Psoas muscle (tissue), 8 donors: ENCODE measurements around the gene IPO4. TPM values are rescaled to one million over a fixed set of nuclear protein-coding genes. Genes with fewer than 3 reads are reported as not detected.

Source experiments
- ATAC-seq, 4 donors: fragments of 200-7000 bp; cut with Tn5 transposase; one replicate each; pipeline ENCODE4 v1.9.1; 2020; ENCODE audit warnings: moderate library complexity in 3 of 4, mild to moderate bottlenecking in 2 of 4
- DNase-seq, 2 donors: peaks; one replicate each; pipeline ENCODE4 v3.0.0-alpha.2; 2020
- H3K27ac ChIP-seq: fragments of 200-600 bp; one replicate; pipeline ENCODE4 v1.8.0; 2022
- H3K27me3 ChIP-seq, 3 donors: fragments of 200-600 bp in 1 of 3; one replicate each; pipeline versions ENCODE4 v1.6.1 to v1.8.0; 2013 to 2022; ENCODE audit warnings: low read length in 2 of 3, mild to moderate bottlenecking in 2 of 3, moderate library complexity in 1 of 3; ENCODE audit not compliant: insufficient read depth in 3 of 3
- H3K36me3 ChIP-seq, 2 donors: fragments of 200-600 bp in 1 of 2; one replicate each; pipeline versions ENCODE4 v1.6.1 to v1.8.0; 2013 to 2022; ENCODE audit warnings: low read depth in 1 of 2, mild to moderate bottlenecking in 1 of 2, moderate library complexity in 1 of 2; ENCODE audit not compliant: insufficient read depth in 1 of 2
- H3K4me1 ChIP-seq: fragments of 200-600 bp; one replicate; pipeline ENCODE4 v1.8.0; 2022
- H3K4me3 ChIP-seq: fragments of 200-600 bp; one replicate; pipeline ENCODE4 v1.8.0; 2022; ENCODE audit warnings: mild to moderate bottlenecking
- H3K9me3 ChIP-seq: fragments of 200-600 bp; one replicate; pipeline ENCODE4 v1.8.0; 2022
- WGBS, 3 donors: extraction: QIAGEN DNeasy Blood & Tissue Kit; methylation state at CpG; one replicate each; pipeline versions ENCODE4 v1.1.6 to v1.1.7; 2013; 5-methylcytosine and 5-hydroxymethylcytosine counted together
- intact Hi-C, 2 donors: fragments of 100-400 bp; cut with DNase I; formaldehyde crosslinking; loops; one replicate each; pipeline versions ENCODE4 v1.11.0 to v1.14.2; 2022
- polyA plus RNA-seq, 3 donors: library from polyadenylated mRNA; stranded (reverse); fragments of 200-250 nt; gene quantifications; one replicate each; pipeline ENCODE4 v1.2.3, GENCODE V29; 2013
- total RNA-seq, 4 donors: library from RNA; stranded (reverse); fragmentation: NEBNext Ultra II Directional in 2 of 4; extraction: Animal tissue kit (Norgen Biotek cat#: 25700) in 2 of 4; gene quantifications; one replicate each; pipeline versions ENCODE4 v1.2.1 to v1.2.4, GENCODE V29; 2021 to 2023
- TF ChIP-seq, protein P1 (sequence below): fragments of 200-600 bp; IDR thresholded peaks from one replicate; pipeline ENCODE4 v1.8.0; 2022; ENCODE audit warnings: antibody characterized with exemption
- donor health status: healthy with polysubstance abuse.
- donor health status: DM: no; HTN: no; CAD: no; lungs with moderate emphysema.
- donor health status: Bipolar disorder and iron deficiency.
- donor health status: healthy.
- donor health status: DM: yes; HTN: yes; CAD: no.
- donor health status: DM: no; HTN: no; CAD: no.
- donor health status: DM: no; HTN: no; CAD: no.
- donor health status: DM: yes; HTN: yes; CAD: no.

The IPO4 gene
- total and polyA plus RNA-seq, 7 donors = 28.8 to 99.7 (median 62.4) TPM

GRCh38 chr14:24156840-24157239, 31.8 kb downstream of the IPO4 start:
- TF ChIP-seq, protein P1, sequence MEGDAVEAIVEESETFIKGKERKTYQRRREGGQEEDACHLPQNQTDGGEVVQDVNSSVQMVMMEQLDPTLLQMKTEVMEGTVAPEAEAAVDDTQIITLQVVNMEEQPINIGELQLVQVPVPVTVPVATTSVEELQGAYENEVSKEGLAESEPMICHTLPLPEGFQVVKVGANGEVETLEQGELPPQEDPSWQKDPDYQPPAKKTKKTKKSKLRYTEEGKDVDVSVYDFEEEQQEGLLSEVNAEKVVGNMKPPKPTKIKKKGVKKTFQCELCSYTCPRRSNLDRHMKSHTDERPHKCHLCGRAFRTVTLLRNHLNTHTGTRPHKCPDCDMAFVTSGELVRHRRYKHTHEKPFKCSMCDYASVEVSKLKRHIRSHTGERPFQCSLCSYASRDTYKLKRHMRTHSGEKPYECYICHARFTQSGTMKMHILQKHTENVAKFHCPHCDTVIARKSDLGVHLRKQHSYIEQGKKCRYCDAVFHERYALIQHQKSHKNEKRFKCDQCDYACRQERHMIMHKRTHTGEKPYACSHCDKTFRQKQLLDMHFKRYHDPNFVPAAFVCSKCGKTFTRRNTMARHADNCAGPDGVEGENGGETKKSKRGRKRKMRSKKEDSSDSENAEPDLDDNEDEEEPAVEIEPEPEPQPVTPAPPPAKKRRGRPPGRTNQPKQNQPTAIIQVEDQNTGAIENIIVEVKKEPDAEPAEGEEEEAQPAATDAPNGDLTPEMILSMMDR = no peak
- H3K4me3 ChIP-seq = no peak overlapping the region
- no peak overlapping the region for H3K27ac ChIP-seq
- H3K27me3 ChIP-seq = no peaks in the 10 kb centered on the region
- DNase-seq (no peak), ATAC-seq (no peak)
- intact Hi-C loops = no loop called here
- peaks cover 12% of the 10 kb centered on the region for H3K4me1 ChIP-seq
- no peaks in the 10 kb centered on the region for H3K9me3 ChIP-seq
- H3K36me3 ChIP-seq = peaks cover 3 to 80% of the 10 kb centered on the region in 2 donors
- 89 to 93% (median 91%) methylated on average over 1 of the region's 1 CpG for WGBS, 3 donors

- Histone ChIP-seq H3K36me3 (peaks cover 3 to 89% of the 10 kb centered on the region in 2 donors), H3K4me3 (no peak overlapping the region), H3K4me1 (no peaks in the 10 kb centered on the region), H3K27me3 (no peaks in the 10 kb centered on the region), H3K27ac (no peak overlapping the region), H3K9me3 (no peaks in the 10 kb centered on the region)
- intact Hi-C loops = no loop called here
- 92 to 95% (median 94%) methylated on average over 10 of the region's 10 CpGs for WGBS, 3 donors
- DNase-seq = peak in 1 of 2 donors; percentile 44
- TF ChIP-seq, protein P1 = no peak
- ATAC-seq = no peak
These were observed 33.5 kb downstream of the IPO4 start for GRCh38 chr14:24155100-24155499.

GRCh38 chr14:24151404-24152080, 37.1 kb downstream of the IPO4 start:
- Histone ChIP-seq H3K27ac (no peak overlapping the region), H3K9me3 (no peaks in the 10 kb centered on the region), H3K27me3 (no peaks in the 10 kb centered on the region), H3K36me3 (peaks cover 3 to 80% of the 10 kb centered on the region in 2 donors), H3K4me1 (peaks cover 8% of the 10 kb centered on the region), H3K4me3 (no peak overlapping the region)
- TF ChIP-seq, protein P1 = no peak
- ATAC-seq = no peak
- DNase-seq = peak in 1 of 2 donors; percentile 49
- intact Hi-C loops = no loop called here
- WGBS, 3 donors = 88 to 91% (median 90%) methylated on average over 15 to 16 of the region's 16 CpGs

GRCh38 chr14:24150993-24151392, 37.6 kb downstream of the IPO4 start:
- DNase-seq (no peak), ATAC-seq (no peak)
- Histone ChIP-seq H3K4me3 (no peak overlapping the region), H3K27ac (no peak overlapping the region), H3K9me3 (no peaks in the 10 kb centered on the region), H3K4me1 (peaks cover 9% of the 10 kb centered on the region), H3K36me3 (peaks cover 3 to 75% of the 10 kb centered on the region in 2 donors), H3K27me3 (no peaks in the 10 kb centered on the region)
- TF ChIP-seq, protein P1 = no peak
- intact Hi-C loops = no loop called here
- WGBS, 3 donors = 80 to 90% (median 87%) methylated on average over 9 of the region's 9 CpGs

DNA sequence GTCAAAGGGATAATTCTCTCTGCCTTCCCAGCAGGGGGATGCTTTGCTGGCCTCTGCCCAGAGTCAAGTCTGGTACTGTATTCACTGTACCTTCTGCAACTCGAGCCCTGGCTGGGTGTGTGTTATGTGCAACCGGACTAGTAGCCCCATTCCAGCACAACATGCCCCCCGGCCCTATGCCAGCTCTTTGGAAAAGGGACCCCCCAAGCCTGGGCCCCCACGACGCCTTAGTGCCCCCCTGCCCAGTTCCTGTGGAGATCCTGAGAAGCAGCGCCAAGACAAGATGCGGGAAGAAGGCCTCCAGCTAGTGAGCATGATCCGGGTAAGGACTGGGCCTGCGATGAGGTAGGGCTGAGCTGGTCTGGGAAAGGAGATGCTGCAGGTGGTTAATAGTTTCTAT, 38.0 kb downstream of the IPO4 start:
- Histone ChIP-seq H3K27me3 (no peaks in the 10 kb centered on the region), H3K36me3 (peaks cover 2 to 71% of the 10 kb centered on the region in 2 donors), H3K9me3 (no peaks in the 10 kb centered on the region), H3K4me1 (peaks cover 13% of the 10 kb centered on the region), H3K27ac (no peak overlapping the region), H3K4me3 (no peak overlapping the region)
- ATAC-seq (no peak), DNase-seq (no peak)
- intact Hi-C loops = no loop called here
- 90 to 93% (median 91%) methylated on average over 9 of the region's 9 CpGs for WGBS, 3 donors
- TF ChIP-seq, protein P1 = no peak
